OCI-LY7 (cell line): ENCODE data around the gene CHRNB4. TPM values are rescaled to one million over a fixed set of nuclear protein-coding genes. Genes with fewer than 3 reads are reported as not detected.

ENCODE experiments used
- BruUV-seq: library from RNA; stranded (reverse); fragments of 400-500 nt; replicated peaks from 2 replicates; lab custom pipeline; 2021; lab: Mats Ljungman, UMichigan
- CTCF ChIA-PET: fragments of 300-600 bp; sonication (Branson Sonifier 250); formaldehyde crosslinking; loops from one replicate; lab custom pipeline; 2022; ENCODE audit warnings: antibody characterized with exemption; ENCODE audit not compliant: unreplicated experiment; lab: Charles Lee
- POLR2A ChIA-PET: fragments of 300-600 bp; sonication (Branson Sonifier 250); formaldehyde crosslinking; loops from one replicate; lab custom pipeline; 2022; ENCODE audit warnings: antibody characterized with exemption; lab: Charles Lee
- DNase-seq: peaks from one replicate; pipeline ENCODE4 v3.0.0-alpha.2; 2015; ENCODE audit warnings: low spot score
- H2AFZ ChIP-seq: fragments of 200-600 bp; sonication (generic), shearing (Covaris generic); 2 replicates; pipeline ENCODE4 v1.6.1; 2014; ENCODE audit warnings: mild to moderate bottlenecking, antibody characterized with exemption, low read length, moderate library complexity
- H3K27ac ChIP-seq: fragments of 200-600 bp; sonication (generic); 2 replicates; pipeline ENCODE4 v1.5.1; 2014; ENCODE audit warnings: mixed run types, low read depth, mild to moderate bottlenecking, moderate library complexity, low read length, inconsistent platforms; ENCODE audit not compliant: poor library complexity, severe bottlenecking
- H3K36me3 ChIP-seq: fragments of 200-600 bp; sonication (generic); 2 replicates; pipeline ENCODE4 v1.6.1; 2014; ENCODE audit warnings: mild to moderate bottlenecking, antibody characterized with exemption, low read length, moderate library complexity, mixed read lengths; ENCODE audit not compliant: insufficient read depth
- H3K4me1 ChIP-seq: fragments of 200-600 bp; sonication (generic); 2 replicates; pipeline ENCODE4 v1.5.1; 2014; ENCODE audit warnings: mild to moderate bottlenecking, low read length; ENCODE audit not compliant: insufficient read depth, poor library complexity, severe bottlenecking
- H3K4me2 ChIP-seq: fragments of 200-600 bp; sonication (generic); 2 replicates; pipeline ENCODE4 v1.6.1; 2014; ENCODE audit warnings: mild to moderate bottlenecking, low read length
- H3K4me3 ChIP-seq: fragments of 200-600 bp; sonication (generic); 2 replicates; pipeline ENCODE4 v1.5.1; 2014; ENCODE audit warnings: mild to moderate bottlenecking, low read depth, low read length; ENCODE audit not compliant: poor library complexity, severe bottlenecking
- H3K79me2 ChIP-seq: fragments of 200-600 bp; sonication (generic); 2 replicates; pipeline ENCODE4 v1.6.1; 2016; ENCODE audit warnings: low read depth, mild to moderate bottlenecking, low read length, moderate library complexity, mixed read lengths; ENCODE audit not compliant: insufficient read depth
- H3K9me2 ChIP-seq: fragments of 200-600 bp; sonication (generic); 2 replicates; pipeline ENCODE4 v1.6.1; 2016; ENCODE audit warnings: mild to moderate bottlenecking, low read length, mixed read lengths; ENCODE audit not compliant: insufficient read depth
- H3K9me3 ChIP-seq: fragments of 200-600 bp; sonication (generic); 2 replicates; pipeline ENCODE4 v1.6.1; 2014; ENCODE audit warnings: mild to moderate bottlenecking, mixed run types, low read length, mixed read lengths
- H4K20me1 ChIP-seq: fragments of 200-600 bp; sonication (generic); 2 replicates; pipeline ENCODE4 v1.6.1; 2014; ENCODE audit warnings: mild to moderate bottlenecking, antibody characterized with exemption, low read length, moderate library complexity, mixed read lengths; ENCODE audit not compliant: insufficient read depth
- CTCF ChIP-seq: fragments of 200-600 bp; sonication (generic); conservative IDR thresholded peaks from 2 replicates; pipeline ENCODE4 v1.5.1; 2014; ENCODE audit warnings: mild to moderate bottlenecking, antibody characterized with exemption, low read length, moderate library complexity, mixed read lengths
- EZH2phosphoT487 ChIP-seq: fragments of 200-600 bp; sonication (generic); IDR thresholded peaks from 2 replicates; pipeline ENCODE4 v1.6.1; 2018; ENCODE audit warnings: low read depth, borderline replicate concordance, mild to moderate bottlenecking, mixed run types, antibody characterized with exemption, low read length, moderate library complexity, mixed read lengths
- intact Hi-C: fragments of 100-400 bp; cut with micrococcal nuclease; formaldehyde crosslinking; loops from one replicate; pipeline ENCODE4 v1.10.0; 2022; ENCODE audit not compliant: unreplicated experiment
- total RNA-seq, 2 experiments: library from RNA; depleted of rRNA in 1 of 2; stranded (reverse); fragments of >200 nt in 1 of 2; shearing (Covaris generic) in 1 of 2; gene quantifications; 2 replicates each; pipeline ENCODE4 v1.2.3, GENCODE V29; 2014 to 2022

The CHRNB4 gene
- total RNA-seq, 2 experiments from 2014 or later, result not detected

DNA sequence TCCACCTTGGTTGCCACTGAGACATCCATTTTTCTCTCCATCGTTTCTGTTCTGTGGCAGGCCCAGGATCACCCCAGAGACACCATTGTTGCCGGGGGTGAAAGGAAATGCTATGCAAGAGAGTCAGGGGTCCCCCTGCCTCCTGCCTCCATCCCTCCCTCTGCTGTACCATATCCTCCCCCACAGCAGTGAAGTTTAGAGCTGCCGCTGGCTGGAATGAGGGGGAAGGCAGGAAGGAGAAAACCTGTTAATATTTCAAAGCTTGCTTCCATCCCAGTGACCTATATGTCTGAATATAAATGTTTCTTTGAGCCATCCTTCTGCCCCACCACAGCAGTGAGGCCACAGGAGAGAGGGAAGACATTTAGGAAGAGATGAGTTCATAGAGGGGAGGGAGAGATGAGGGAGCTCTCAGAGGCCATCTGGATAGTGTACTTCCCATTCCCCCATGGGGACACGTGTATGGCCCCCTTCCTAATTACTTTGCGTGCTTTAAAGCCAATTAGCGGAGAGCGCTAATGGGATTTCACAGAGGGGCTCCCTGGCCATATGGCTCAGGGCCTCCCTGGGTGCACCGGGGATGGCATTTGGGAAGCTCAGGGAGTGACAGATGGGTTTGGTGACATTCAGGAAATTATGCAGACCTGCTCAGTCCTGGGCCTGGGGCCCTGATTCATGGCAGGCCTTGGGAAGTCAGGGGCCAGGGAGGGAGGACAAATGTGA lies 40.4 kb upstream of the CHRNB4 start:
- BruUV-seq, result no TSS peak
- Histone ChIP-seq H3K9me2 (no peaks in the 10 kb centered on the region), H3K27ac (no peak overlapping the region), H4K20me1 (no peaks in the 10 kb centered on the region), H3K9me3 (no peaks in the 10 kb centered on the region), H3K36me3 (no peaks in the 10 kb centered on the region), H3K79me2 (no peaks in the 10 kb centered on the region), H3K4me1 (peaks cover 4% of the 10 kb centered on the region), H3K4me3 (no peak overlapping the region), H3K4me2 (no peak overlapping the region), H2AFZ (no peak overlapping the region)
- no peak for TF ChIP-seq EZH2phosphoT487
- TF ChIP-seq CTCF, result no peak
- DNase-seq, result no peak
- ChIA-PET POLR2A (no interaction called here), CTCF (no interaction called here)
- intact Hi-C loops, result no loop called here

- Histone ChIP-seq H4K20me1 (no peaks in the 10 kb centered on the region), H3K27ac (no peak overlapping the region), H2AFZ (no peak overlapping the region), H3K4me3 (no peak overlapping the region), H3K4me1 (peaks cover 2% of the 10 kb centered on the region), H3K79me2 (no peaks in the 10 kb centered on the region), H3K36me3 (no peaks in the 10 kb centered on the region), H3K4me2 (no peak overlapping the region), H3K9me3 (no peaks in the 10 kb centered on the region), H3K9me2 (no peaks in the 10 kb centered on the region)
- DNase-seq, result no peak
- no peak for TF ChIP-seq EZH2phosphoT487
- no peak for TF ChIP-seq CTCF
- POLR2A ChIA-PET, result interaction anchor here (0.6 to 0.7 kb wide), 2 partner anchors 23 to 129 kb away, joined by 3 read pairs; no protein-coding TSS in a partner anchor
- intact Hi-C loops, result no loop called here
- CTCF ChIA-PET, result no interaction called here
- BruUV-seq, result no TSS peak
Measured at GRCh38 chr15:78680431-78681075, 39.5 kb upstream of the CHRNB4 start.

DNA sequence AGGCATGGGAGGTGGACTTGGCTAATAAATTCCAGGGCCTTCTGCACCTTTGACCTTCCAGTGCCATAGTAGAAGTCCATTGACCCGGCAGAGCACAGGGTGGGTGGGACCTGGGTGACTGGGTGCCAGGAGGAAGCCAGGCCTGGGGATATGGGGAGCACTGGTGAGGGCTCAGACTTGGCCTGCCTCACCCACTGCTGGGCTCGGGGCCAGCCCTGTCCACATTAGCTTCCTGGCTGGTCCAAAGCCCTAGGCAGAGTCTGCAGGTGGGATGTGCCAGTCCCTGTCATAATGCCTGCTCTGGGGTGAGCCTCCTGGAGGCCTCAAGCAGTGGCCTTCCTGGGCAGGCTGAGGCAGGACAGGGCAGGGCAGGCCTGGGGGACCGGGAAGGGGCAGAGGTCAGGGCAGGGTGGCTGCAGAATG lies 38.1 kb upstream of the CHRNB4 start:
- no TSS peak for BruUV-seq
- ChIA-PET POLR2A (no interaction called here), CTCF (no interaction called here)
- TF ChIP-seq CTCF (no peak), EZH2phosphoT487 (no peak)
- no peaks in the 10 kb centered on the region for H3K4me1 ChIP-seq
- no peaks in the 10 kb centered on the region for H3K79me2 ChIP-seq
- H3K9me3 ChIP-seq, result no peaks in the 10 kb centered on the region
- H4K20me1 ChIP-seq, result no peaks in the 10 kb centered on the region
- no peaks in the 10 kb centered on the region for H3K36me3 ChIP-seq
- intact Hi-C loops, result no loop called here
- no peak for DNase-seq
- H3K4me2 ChIP-seq, result no peak overlapping the region
- no peaks in the 10 kb centered on the region for H3K9me2 ChIP-seq
- H2AFZ ChIP-seq, result no peak overlapping the region
- H3K4me3 ChIP-seq, result no peak overlapping the region
- H3K27ac ChIP-seq, result no peak overlapping the region
